Endothelial cell of umbilical vein (primary cell): Measurements from ENCODE around the gene MGAT4B. TPM values are rescaled to one million over a fixed set of nuclear protein-coding genes. Genes with fewer than 3 reads are reported as not detected.

Experiments
- BruUV-seq: library from RNA; stranded (reverse); fragments of 400-500 nt; replicated peaks from 2 replicates; lab custom pipeline; 2021; lab: Mats Ljungman, UMichigan
- CTCF ChIA-PET: fragments of 300-600, 350-600 bp; sonication (Branson Sonifier 250); formaldehyde crosslinking; loops from one replicate; lab custom pipeline; 2021; ENCODE audit warnings: antibody characterized with exemption, inconsistent platforms; lab: Charles Lee
- POLR2A ChIA-PET: fragments of 300-600, 350-600 bp; sonication (Branson Sonifier 250); formaldehyde crosslinking; loops from one replicate; lab custom pipeline; 2021; ENCODE audit warnings: antibody characterized with exemption, inconsistent platforms; lab: Charles Lee
- DNase-seq: peaks from one replicate; pipeline ENCODE4 v3.0.0-alpha.2; 2011; ENCODE audit warnings: low read depth, low spot score
- FAIRE-seq: peaks from 2 replicates; lab custom pipeline; 2011; peaks lifted over from hg19 to GRCh38; lab: Jason Lieb, UNC
- H2AFZ ChIP-seq: 2 replicates; pipeline ENCODE4 v1.6.0; 2012; ENCODE audit warnings: low read depth, low read length, control low read depth, inconsistent platforms
- H3K27ac ChIP-seq: 2 replicates; pipeline ENCODE4 v1.5.1; 2011; ENCODE audit warnings: low read depth, mild to moderate bottlenecking, control low read depth, low read length, moderate library complexity; ENCODE audit not compliant: insufficient read depth
- H3K27me3 ChIP-seq, 2 experiments: 2 replicates each; pipeline versions ENCODE4 v1.6.0 to v1.6.1; 2011; ENCODE audit warnings: low read length in 2 of 2, mixed read lengths in 1 of 2; ENCODE audit not compliant: control insufficient read depth in 2 of 2, insufficient read depth in 2 of 2
- H3K36me3 ChIP-seq, 2 experiments: 2 replicates in 1 of 2; 3 replicates in 1 of 2; pipeline ENCODE4 v1.5.1; 2011; ENCODE audit warnings: low read length in 2 of 2, mild to moderate bottlenecking in 1 of 2, moderate library complexity in 1 of 2; ENCODE audit not compliant: control insufficient read depth in 2 of 2, insufficient read depth in 2 of 2; ENCODE audit errors: extremely low read depth in 1 of 2
- H3K4me1 ChIP-seq: 3 replicates; pipeline ENCODE4 v1.5.1; 2011; ENCODE audit warnings: mild to moderate bottlenecking, low read length; ENCODE audit not compliant: control insufficient read depth, insufficient read depth; ENCODE audit errors: extremely low read depth
- H3K4me2 ChIP-seq: 2 replicates; pipeline ENCODE4 v1.6.1; 2011; ENCODE audit warnings: low read length, control low read depth, mixed read lengths; ENCODE audit not compliant: insufficient read depth
- H3K4me3 ChIP-seq, 3 experiments: fragments of 200-600 bp in 1 of 3; sonication (generic), shearing (Covaris generic) in 1 of 3; replicated peaks in 1 of 3; 2 replicates each; pipeline ENCODE4 v1.5.1; 2011 to 2016; ENCODE audit warnings: control low read depth in 3 of 3, low read length in 3 of 3, mild to moderate bottlenecking in 2 of 3, inconsistent platforms in 1 of 3, low read depth in 1 of 3, moderate library complexity in 1 of 3; ENCODE audit not compliant: insufficient read depth in 1 of 3
- H3K79me2 ChIP-seq: 2 replicates; pipeline ENCODE4 v1.6.0; 2012; ENCODE audit warnings: low read length, inconsistent platforms; ENCODE audit not compliant: control insufficient read depth, insufficient read depth
- H3K9ac ChIP-seq: replicated peaks from 2 replicates; pipeline ENCODE3; 2011; ENCODE audit warnings: low read length, control low read depth; ENCODE audit not compliant: insufficient read depth; ENCODE audit errors: extremely low read depth
- H3K9me1 ChIP-seq: replicated peaks from 3 replicates; pipeline ENCODE4 v1.6.0; 2011; ENCODE audit warnings: mild to moderate bottlenecking, low read length; ENCODE audit not compliant: control insufficient read depth, insufficient read depth; ENCODE audit errors: extremely low read depth
- H3K9me3 ChIP-seq: replicated peaks from 2 replicates; pipeline ENCODE4 v1.5.1; 2012; ENCODE audit warnings: low read length, inconsistent platforms; ENCODE audit not compliant: control insufficient read depth, insufficient read depth
- H4K20me1 ChIP-seq: replicated peaks from 2 replicates; pipeline ENCODE3; 2011; ENCODE audit warnings: mild to moderate bottlenecking, low read length; ENCODE audit not compliant: control insufficient read depth, insufficient read depth; ENCODE audit errors: extremely low read depth
- CTCF ChIP-seq, 2 donors: IDR thresholded peaks; 1 replicate in 1 of 2; 2 replicates in 1 of 2; pipeline ENCODE4 v1.5.1; 2011; ENCODE audit warnings: low read length in 2 of 2, mild to moderate bottlenecking in 2 of 2, moderate library complexity in 2 of 2, control low read depth in 1 of 2, inconsistent platforms in 1 of 2, low read depth in 1 of 2; ENCODE audit not compliant: insufficient read depth in 1 of 2; ENCODE audit errors: extremely low read depth in 1 of 2
- JUN ChIP-seq: IDR thresholded peaks from 2 replicates; pipeline ENCODE4 v1.6.1; 2011; ENCODE audit warnings: borderline replicate concordance, low read depth; ENCODE audit not compliant: insufficient read length, insufficient read depth
- dilution Hi-C: fragments of 300-500 bp; cut with MboI; formaldehyde crosslinking; loops from one replicate; pipeline ENCODE4 v1.15.0; 2019; ENCODE audit warnings: low sequenced_read_pairs; ENCODE audit not compliant: extremely low pct_ligation_motif_present
- intact Hi-C: fragments of 100-400 bp; cut with micrococcal nuclease; formaldehyde crosslinking; loops from one replicate; pipeline ENCODE4 v1.10.0; 2022
- polyA plus RNA-seq, 4 experiments: library from polyadenylated mRNA; depleted of rRNA in 3 of 4; stranded (reverse) in 3 of 4; unstranded in 1 of 4; fragments of >200 nt; gene quantifications; 2 replicates each; pipeline versions ENCODE4 v1.2.1 to v1.2.3, GENCODE V29; 2011 to 2012; ENCODE audit warnings: missing spikeins in 1 of 4
- total RNA-seq: library from RNA; stranded (reverse); gene quantifications from 2 replicates; pipeline ENCODE4 v1.2.3, GENCODE V29; 2021

The MGAT4B gene
- total and polyA plus RNA-seq, 2 donors (not counting 3 experiments of a cell fraction or from before 2014, with no cell fraction given), result 243 TPM

- H3K36me3 ChIP-seq, result peaks cover 10 to 41% of the 10 kb centered on the region in 2 experiments
- CTCF ChIA-PET, result interaction anchor here (0.6 to 2.4 kb wide), 27 partner anchors 10 to 290 kb away, joined by 3 to 21 read pairs (median 4); partner anchors contain the start of genes MAML1 and SQSTM1
- no peaks in the 10 kb centered on the region for H3K9me3 ChIP-seq
- TF ChIP-seq CTCF (IDR thresholded peaks at IDR 0.05; ENCODE audit: extremely low read depth in 1 of 2, insufficient read depth in 1 of 2, low read depth in 1 of 2, low read length in 2 of 2) (peak; percentile 77 to 86), JUN (no peak)
- no peaks in the 10 kb centered on the region for H3K27me3 ChIP-seq
- no peaks in the 10 kb centered on the region for H3K9me1 ChIP-seq
- no peak overlapping the region for H3K27ac ChIP-seq
- H3K4me1 ChIP-seq, result peaks cover 22% of the 10 kb centered on the region
- POLR2A ChIA-PET, result interaction anchor here (0.6 to 2.5 kb wide), 3 partner anchors 19 to 1016 kb away, joined by 3 to 8 read pairs (median 4); partner anchors contain the start of gene SQSTM1
- intact Hi-C loops, result loop anchor here (1.0 to 5.0 kb wide), 4 partner anchors 105 to 289 kb away; partner anchors contain the start of genes RNF130 and TBC1D9B
- peaks cover 33% of the 10 kb centered on the region for H3K79me2 ChIP-seq
- H2AFZ ChIP-seq, result no peak overlapping the region
- H3K9ac ChIP-seq, result no peak overlapping the region
- BruUV-seq, result no TSS peak
- H3K4me2 ChIP-seq, result no peak overlapping the region
- peak; percentile 63 for DNase-seq
- dilution Hi-C loops, result no loop called here
- FAIRE-seq, result peak; percentile 77
- no peaks in the 10 kb centered on the region for H4K20me1 ChIP-seq
- H3K4me3 ChIP-seq, result no peak overlapping the region
Measured at GRCh38 chr5:179801304-179802206, 5.1 kb downstream of the MGAT4B start.
